PFSK-1 (cell line): ENCODE measurements around the gene TSPYL6.

ENCODE experiments used
- POLR2AphosphoS5 ChIP-seq: IDR thresholded peaks from 2 replicates; pipeline ENCODE4 v1.6.1; 2012; ENCODE audit warnings: low read depth, mild to moderate bottlenecking, control low read depth, low read length, moderate library complexity
- TF ChIP-seq, protein P1 (sequence below), 2 experiments: IDR thresholded peaks; 2 replicates each; pipeline versions ENCODE4 v1.6.1 to v1.8.0; 2011 to 2012; ENCODE audit warnings: low read depth in 2 of 2, low read length in 2 of 2, control low read depth in 1 of 2, inconsistent platforms in 1 of 2, mild to moderate bottlenecking in 1 of 2, moderate library complexity in 1 of 2; ENCODE audit not compliant: insufficient read depth in 1 of 2

DNA sequence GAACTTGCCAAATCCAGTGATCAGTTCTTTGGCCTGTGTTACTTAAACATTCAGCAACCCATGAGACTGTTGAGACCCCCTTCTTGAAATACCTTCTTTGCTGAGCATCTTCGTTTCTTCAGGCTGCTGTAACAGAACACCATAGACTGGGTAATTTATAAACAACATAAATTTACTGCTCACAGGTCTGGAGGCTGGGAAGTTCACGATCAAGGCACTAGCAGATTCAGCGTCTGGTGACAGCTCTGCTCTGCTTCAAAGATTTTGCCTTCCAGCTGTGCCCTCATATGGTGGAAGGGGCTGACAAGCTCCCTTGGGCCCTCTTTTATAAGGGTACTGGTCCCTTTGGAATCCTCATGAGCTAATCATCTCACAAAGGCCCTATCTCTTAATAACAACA lies 28.8 kb upstream of the TSPYL6 start:
- no peak for TF ChIP-seq POLR2AphosphoS5
- TF ChIP-seq, protein P1, sequence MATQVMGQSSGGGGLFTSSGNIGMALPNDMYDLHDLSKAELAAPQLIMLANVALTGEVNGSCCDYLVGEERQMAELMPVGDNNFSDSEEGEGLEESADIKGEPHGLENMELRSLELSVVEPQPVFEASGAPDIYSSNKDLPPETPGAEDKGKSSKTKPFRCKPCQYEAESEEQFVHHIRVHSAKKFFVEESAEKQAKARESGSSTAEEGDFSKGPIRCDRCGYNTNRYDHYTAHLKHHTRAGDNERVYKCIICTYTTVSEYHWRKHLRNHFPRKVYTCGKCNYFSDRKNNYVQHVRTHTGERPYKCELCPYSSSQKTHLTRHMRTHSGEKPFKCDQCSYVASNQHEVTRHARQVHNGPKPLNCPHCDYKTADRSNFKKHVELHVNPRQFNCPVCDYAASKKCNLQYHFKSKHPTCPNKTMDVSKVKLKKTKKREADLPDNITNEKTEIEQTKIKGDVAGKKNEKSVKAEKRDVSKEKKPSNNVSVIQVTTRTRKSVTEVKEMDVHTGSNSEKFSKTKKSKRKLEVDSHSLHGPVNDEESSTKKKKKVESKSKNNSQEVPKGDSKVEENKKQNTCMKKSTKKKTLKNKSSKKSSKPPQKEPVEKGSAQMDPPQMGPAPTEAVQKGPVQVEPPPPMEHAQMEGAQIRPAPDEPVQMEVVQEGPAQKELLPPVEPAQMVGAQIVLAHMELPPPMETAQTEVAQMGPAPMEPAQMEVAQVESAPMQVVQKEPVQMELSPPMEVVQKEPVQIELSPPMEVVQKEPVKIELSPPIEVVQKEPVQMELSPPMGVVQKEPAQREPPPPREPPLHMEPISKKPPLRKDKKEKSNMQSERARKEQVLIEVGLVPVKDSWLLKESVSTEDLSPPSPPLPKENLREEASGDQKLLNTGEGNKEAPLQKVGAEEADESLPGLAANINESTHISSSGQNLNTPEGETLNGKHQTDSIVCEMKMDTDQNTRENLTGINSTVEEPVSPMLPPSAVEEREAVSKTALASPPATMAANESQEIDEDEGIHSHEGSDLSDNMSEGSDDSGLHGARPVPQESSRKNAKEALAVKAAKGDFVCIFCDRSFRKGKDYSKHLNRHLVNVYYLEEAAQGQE (IDR thresholded peaks at IDR 0.05; ENCODE audit: insufficient read depth in 1 of 2, low read depth in 2 of 2, low read length in 2 of 2) = no peak
